HG03060 (cell line): ENCODE measurements around the gene KCNK15.
"Not testable (repeated sequence)": the region's sequence is repeated elsewhere in the genome, so short reads cannot be mapped to it uniquely, and the experiment has no call there.

Source experiments
- ATAC-seq: cut with Tn5 transposase; IDR thresholded peaks from one replicate; pipeline ENCODE4 v1.9.1; 2021; ENCODE audit warnings: low read depth, moderate number of reproducible peaks; ENCODE audit not compliant: unreplicated experiment

KCNK15 gene

GRCh38 chr20:44754554-44754953 is 8.9 kb downstream of the KCNK15 start:
- no peak for ATAC-seq

DNA sequence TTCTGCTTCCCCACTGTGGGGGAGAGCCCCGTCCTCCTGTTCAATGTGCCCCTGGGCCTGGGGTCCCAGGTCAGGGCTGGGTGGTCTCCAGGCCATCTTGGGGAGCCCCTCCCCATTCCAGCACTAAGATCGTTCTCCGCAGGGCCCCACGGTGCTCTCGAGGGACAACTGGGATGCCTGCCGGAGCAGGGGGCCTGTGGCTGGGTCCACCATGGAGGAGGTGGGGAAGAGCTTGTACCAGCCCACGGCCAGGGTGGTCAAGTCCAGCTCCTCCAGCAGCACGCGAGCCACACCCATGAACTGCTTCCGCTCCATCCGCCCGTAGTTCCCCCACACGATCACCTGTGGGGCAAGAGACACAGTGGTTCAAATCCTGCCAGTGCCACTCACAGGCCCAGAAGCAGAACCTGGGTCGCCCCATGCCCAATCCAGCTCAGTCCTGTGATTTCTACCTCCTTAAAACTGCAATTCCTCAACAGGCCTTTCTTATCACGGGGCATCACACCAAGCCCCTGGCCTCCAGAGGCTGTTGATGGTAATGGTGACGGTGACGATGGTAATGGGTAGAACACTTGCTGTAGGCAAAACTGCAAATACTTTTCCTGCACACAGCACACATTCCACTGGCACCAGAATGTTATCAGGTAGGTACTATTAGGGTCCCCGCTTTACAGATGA is 10.5 kb downstream of the KCNK15 start:
- no peak for ATAC-seq

DNA sequence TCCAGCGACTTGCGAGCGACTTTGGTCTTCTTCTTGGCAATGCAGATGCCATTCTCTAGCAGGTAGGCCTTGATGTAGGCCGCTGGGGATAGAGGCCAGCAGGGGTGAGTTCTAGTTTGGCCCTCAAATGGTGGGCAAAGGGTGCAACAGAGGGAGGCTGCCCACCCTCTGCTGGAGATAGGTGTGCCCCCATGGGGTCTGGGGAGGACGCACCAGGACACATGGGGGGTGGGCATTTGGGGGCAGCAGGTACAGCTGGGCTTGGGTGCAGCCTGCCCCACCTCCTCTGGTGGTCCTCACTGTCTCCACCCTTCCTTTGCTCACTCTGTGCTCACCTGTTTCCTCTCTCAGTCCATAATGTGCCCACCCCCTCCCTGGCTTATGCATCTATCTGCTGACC is 11.3 kb downstream of the KCNK15 start:
- ATAC-seq = no peak

- ATAC-seq = no peak
Measured at GRCh38 chr20:44758247-44759101, 12.8 kb downstream of the KCNK15 start.

DNA sequence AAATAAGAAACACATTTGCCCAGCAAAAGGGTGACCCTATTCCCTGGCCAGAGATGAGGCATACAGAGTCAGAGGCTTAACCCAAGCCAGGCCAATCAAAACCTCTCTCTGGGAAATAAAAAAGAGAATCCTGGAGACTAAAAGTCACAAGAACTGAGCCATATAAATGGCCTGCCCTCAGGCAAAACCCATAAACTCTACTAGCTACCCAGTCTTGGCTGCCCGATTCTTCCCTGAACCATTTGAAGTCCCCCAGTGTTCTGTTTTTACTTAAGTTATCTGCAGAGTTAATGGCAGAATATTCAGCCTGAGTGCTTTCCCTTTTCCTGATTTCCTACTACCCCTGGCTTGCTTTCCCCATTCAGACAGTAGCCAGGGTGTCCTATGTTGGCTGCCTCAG is 13.9 kb downstream of the KCNK15 start:
- ATAC-seq = no peak

DNA sequence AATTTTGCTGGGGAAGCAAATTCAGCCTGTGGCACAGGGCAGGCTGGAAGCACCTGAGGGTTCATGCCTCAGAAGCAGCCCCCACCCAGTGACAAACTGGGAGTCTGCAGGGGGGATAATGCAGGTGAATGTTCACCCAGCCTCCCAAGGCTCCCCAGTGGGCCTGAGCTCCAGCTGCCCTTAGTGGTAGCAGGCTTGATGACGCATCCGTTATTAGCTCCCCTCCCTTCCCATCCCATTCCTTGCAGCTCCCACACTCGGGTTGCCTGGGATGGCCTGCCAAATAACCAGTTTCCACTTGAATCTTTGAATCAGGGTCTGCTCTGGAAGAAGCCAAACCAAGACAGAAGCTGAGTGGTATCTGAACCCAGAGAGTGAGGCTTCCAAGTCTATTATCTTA is 15.8 kb downstream of the KCNK15 start:
- no peak for ATAC-seq

DNA sequence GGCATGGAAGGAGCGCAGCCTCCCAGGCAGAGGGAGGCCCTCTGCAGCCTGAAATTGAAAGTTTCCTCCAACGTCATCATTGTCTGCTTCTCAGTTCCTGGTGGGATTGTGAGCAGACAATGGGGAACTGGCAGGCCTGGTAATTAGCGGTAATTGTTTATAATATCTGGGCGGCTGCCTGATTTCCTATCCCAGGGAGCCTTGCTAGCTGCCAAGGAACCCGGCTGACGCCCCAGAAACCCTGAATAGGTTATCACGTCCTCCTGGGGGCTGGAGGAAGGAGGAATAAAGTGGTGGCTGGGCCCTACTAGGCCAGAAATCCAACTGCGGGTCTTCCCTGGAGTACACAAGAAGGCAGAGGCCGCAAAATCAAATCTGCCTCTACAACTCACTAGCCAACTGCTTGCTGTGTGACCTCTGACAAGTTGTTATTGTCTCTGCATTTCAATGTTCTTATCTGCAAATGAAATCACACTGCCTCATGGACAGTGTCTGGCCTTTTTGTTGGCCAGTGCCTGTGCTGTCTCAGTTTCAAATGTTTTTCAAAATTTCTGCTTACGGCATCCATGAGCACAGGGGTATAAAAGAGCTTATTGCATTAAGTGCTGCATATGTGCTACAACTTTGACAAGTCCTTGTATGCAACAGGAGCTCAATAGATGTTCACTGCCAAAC is 16.9 kb downstream of the KCNK15 start:
- no peak for ATAC-seq

GRCh38 chr20:44763798-44764197 is 18.1 kb downstream of the KCNK15 start:
- ATAC-seq = not testable (repeated sequence)

DNA sequence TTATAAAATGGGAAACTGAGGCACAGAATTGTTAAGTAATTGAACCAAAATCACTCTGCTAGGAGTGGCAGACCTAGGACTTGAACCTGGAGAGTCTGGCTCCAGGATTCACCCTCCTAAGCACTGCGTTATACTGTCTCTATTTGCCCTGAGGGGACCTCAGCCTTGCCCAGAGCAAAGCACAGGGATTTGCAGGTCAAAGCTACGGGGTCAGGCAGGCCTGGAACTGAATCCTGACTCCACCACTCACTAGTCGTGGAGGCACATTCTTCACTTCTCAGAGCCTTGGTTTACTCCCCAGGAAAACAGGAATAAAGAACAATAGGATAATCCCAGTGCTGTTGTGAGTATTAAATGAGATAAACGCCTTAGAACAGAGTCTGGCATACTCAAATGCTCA is 19.4 kb downstream of the KCNK15 start:
- ATAC-seq = no peak

- ATAC-seq = no peak
Measured at GRCh38 chr20:44765701-44766347, 20.2 kb downstream of the KCNK15 start.

GRCh38 chr20:44768256-44768655 is 22.6 kb downstream of the KCNK15 start:
- ATAC-seq = no peak

DNA sequence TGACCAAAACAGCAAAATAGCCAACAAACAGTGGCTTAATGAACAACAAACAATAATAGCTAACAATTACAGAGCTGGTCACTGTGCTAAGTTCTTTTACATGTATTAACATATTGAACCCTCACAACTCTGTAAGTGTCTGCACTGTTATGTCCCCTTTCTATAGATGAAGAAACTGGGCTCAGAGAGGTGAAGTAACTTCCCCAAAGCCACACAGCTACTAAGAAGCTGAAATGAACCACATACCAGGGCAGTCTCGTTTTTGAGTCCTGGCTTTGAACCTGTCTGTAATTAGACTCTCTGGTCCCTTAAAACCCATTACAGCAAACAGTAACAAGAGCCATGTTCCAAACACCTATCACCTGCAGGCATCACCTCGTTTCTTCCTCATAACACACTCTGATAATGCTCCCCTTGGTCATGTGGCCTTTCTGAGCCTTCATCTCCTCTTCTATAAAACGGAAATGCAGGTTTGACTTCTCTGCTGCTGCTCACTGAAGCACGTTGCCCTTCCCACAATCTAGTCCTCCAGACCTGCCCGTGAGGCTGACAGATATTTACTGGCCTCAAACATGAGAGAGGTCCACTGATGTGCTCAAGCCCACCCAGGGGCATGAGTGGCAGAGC is 23.3 kb downstream of the KCNK15 start:
- ATAC-seq = no peak

- ATAC-seq = no peak
Measured at GRCh38 chr20:44769481-44769863, 23.8 kb downstream of the KCNK15 start.

GRCh38 chr20:44770484-44771171 is 25.0 kb downstream of the KCNK15 start:
- ATAC-seq = no peak

DNA sequence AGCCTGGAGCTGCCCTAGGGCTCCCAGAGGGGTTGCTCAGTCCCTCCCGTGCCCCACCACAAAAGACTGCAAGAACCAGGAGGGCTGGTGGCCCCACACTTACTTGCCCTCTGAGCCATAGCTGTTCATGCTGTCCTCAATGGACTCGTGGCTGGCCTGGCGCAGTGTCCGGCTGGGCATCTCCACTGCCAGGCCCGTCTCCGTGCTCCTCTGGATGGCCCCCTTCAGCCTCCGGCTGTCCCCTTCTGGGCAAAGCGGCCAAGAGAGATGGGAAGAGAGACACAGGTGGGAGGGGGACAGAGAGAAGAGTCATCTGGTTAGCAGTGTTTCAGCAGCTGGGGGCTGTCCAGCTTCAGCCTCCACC is 25.5 kb downstream of the KCNK15 start:
- ATAC-seq = no peak

- ATAC-seq = no peak
Measured at GRCh38 chr20:44772636-44773035, 27.0 kb downstream of the KCNK15 start.

- no peak for ATAC-seq
Measured at GRCh38 chr20:44773070-44773829, 27.6 kb downstream of the KCNK15 start.

GRCh38 chr20:44776980-44777379 is 31.3 kb downstream of the KCNK15 start:
- no peak for ATAC-seq

DNA sequence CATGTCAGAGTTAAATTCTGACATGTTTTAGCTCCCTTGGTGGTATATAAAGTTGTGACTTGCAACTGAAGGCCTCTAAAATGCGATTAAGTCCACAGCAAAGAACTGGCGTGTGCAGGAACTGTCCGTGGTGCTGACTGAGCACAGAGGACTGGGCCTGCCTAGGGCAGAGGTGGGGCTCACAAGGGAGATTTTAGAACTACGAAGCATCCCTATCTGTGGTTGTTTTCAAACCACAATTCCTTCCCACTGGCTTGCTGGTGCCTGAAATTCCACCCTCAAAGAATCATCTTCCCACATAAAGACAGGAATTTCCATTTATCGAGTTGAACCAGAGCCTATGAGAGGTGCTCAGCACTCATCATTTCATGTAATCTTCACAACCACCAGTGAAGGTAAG is 34.6 kb downstream of the KCNK15 start:
- no peak for ATAC-seq
